RWPE1 (cell line): Measurements from ENCODE around the gene MS4A4A.

Experiments used
- CTCF ChIA-PET: fragments of 350-600 bp; sonication (Branson Sonifier 250); formaldehyde crosslinking; extraction: SDS; loops from one replicate; lab custom pipeline; 2021; lab: Yijun Ruan, JAX
- POLR2A ChIA-PET: fragments of 400-600 bp; formaldehyde crosslinking; extraction: SDS; loops from one replicate; lab custom pipeline; 2020; ENCODE audit warnings: antibody characterized with exemption; ENCODE audit not compliant: low non-redundant PET; lab: Yijun Ruan, JAX
- DNase-seq: peaks from one replicate; pipeline ENCODE4 v3.0.0; 2012; ENCODE audit warnings: low spot score
- H3K27ac ChIP-seq: fragments of 450-650 bp; 2 replicates; pipeline ENCODE4 v1.5.1; 2017
- TF ChIP-seq, protein P1 (sequence below): fragments of 450-650 bp; conservative IDR thresholded peaks from 2 replicates; pipeline ENCODE4 v1.5.1; 2017; ENCODE audit warnings: low read depth, mild to moderate bottlenecking

The MS4A4A gene

DNA sequence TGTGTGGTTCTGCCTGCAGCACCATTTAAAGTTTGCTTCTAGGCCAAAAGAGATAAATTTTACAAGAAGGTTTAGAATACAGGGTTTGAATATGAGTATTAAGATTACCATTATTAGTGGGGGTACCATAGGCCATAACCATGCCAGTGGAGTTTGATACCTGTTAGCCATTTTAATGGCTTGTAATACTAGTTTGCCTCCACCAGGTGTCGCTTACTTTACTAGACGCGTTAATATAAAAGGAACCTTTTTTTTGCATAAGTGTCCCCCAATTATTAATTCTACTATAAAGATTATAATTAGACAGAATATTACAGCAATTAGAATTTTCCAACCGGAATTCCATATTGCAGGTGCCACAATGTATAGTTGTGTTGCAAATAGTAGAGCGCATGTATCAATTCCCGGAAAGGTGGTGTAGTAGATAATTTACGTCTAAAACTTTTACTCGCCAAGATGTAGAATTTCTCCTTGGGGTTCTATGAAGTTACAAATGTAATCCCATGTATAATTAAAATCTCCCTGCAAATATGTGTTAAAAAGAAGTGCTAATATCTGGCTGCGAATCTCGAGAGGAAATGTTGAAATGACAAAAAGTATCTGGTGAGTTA, 62.7 kb downstream of the MS4A4A start:
- POLR2A ChIA-PET, result no interaction called here
- CTCF ChIA-PET, result interaction anchor here (0.6 to 1.6 kb wide), 4 partner anchors 9 to 264 kb away, joined by 3 to 6 read pairs (median 4); no protein-coding TSS in a partner anchor
- TF ChIP-seq, protein P1, sequence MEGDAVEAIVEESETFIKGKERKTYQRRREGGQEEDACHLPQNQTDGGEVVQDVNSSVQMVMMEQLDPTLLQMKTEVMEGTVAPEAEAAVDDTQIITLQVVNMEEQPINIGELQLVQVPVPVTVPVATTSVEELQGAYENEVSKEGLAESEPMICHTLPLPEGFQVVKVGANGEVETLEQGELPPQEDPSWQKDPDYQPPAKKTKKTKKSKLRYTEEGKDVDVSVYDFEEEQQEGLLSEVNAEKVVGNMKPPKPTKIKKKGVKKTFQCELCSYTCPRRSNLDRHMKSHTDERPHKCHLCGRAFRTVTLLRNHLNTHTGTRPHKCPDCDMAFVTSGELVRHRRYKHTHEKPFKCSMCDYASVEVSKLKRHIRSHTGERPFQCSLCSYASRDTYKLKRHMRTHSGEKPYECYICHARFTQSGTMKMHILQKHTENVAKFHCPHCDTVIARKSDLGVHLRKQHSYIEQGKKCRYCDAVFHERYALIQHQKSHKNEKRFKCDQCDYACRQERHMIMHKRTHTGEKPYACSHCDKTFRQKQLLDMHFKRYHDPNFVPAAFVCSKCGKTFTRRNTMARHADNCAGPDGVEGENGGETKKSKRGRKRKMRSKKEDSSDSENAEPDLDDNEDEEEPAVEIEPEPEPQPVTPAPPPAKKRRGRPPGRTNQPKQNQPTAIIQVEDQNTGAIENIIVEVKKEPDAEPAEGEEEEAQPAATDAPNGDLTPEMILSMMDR, result peak; percentile 49
- H3K27ac ChIP-seq, result no peak overlapping the region
- no peak for DNase-seq

DNA sequence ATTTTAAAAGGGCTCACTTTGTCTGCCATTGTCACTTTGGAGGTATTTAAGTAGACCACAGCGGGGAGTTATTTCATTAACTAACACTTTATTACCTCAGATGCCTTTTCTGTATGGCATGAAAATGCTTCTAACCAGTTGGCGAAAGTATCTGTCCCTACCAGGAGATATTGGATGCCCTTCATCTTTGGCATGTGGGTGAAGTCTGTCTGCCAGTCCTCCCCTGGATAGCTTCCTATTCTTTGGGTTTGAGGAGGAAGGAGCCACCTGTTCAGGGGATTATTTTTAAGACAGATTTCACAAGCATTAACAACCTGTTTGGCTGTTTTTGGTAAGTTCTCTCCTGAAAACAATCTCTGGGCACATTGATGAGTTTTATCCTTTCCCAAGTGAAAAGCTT, 63.7 kb downstream of the MS4A4A start:
- DNase-seq, result no peak
- POLR2A ChIA-PET, result no interaction called here
- CTCF ChIA-PET, result interaction anchor here (0.5 to 1.6 kb wide), 3 partner anchors 10 to 19 kb away, joined by 3 to 4 read pairs (median 3); no protein-coding TSS in a partner anchor

DNA sequence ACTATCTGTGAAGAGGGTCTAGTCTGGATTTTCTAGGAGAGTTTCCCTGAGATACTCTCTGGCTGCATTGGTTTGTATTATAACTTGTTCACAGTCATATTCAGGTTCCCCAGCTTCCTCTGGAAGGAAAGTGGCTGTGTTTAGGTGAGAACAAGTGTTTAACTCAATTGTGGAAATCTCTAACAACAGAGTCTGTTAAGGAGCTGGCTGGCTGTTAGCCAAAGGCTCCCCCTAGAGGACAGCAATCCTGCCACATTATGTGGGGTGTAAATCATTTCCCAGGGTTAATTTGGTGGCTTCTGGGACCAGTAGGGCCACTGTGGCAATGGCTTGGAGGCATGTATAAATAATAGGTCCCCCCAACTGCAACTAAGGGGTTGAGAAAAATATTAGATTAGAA, 65.0 kb downstream of the MS4A4A start:
- TF ChIP-seq, protein P1, result no peak
- DNase-seq, result no peak
- H3K27ac ChIP-seq, result no peak overlapping the region
- CTCF ChIA-PET, result interaction anchor here (0.6 kb wide), 1 partner anchor 134 kb away, joined by 4 read pairs; no protein-coding TSS in a partner anchor
- POLR2A ChIA-PET, result no interaction called here

More for the DNA sequence above, 63.7 kb downstream of the MS4A4A start:
- no peak overlapping the region for H3K27ac ChIP-seq
- TF ChIP-seq, protein P1, result no peak

DNA sequence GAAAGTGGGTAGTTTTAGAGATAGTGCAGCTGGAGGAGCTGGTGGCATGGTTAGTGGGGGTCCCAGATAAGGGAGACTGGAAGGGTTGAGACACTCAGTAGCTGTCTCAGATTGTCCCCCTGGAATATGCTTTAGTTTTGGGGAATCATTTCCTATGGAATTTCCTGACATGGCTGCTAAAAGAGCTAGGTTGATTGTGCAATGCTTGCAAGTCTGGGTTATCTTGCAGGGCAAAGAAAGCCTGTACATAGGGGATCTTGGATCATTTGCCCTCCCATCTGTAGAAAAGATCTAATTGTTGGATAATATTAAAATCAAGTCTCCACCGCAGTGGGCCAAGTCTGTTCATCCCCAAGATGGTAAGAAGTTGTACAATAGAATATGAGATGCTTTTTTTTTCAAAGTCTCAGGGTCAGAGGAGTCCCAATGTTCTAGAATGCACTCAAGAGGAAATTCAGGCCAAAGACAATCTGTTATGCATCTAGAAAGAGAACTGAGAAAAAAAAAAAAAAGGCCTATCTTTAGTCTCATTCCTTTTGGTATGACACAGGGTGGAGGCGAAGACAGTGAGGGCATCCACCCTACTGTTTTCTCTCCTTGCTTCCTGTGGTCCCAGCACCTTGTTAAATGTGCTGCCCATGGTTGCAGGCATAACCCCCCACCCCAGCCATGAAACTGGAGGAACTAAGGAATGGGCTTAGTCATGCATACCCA, 66.8 kb downstream of the MS4A4A start:
- ChIA-PET CTCF (interaction anchor here (0.6 kb wide), 1 partner anchor 27 kb away, joined by 3 read pairs; no protein-coding TSS in a partner anchor), POLR2A (no interaction called here)
- TF ChIP-seq, protein P1, result no peak
- DNase-seq, result no peak
- no peak overlapping the region for H3K27ac ChIP-seq

DNA sequence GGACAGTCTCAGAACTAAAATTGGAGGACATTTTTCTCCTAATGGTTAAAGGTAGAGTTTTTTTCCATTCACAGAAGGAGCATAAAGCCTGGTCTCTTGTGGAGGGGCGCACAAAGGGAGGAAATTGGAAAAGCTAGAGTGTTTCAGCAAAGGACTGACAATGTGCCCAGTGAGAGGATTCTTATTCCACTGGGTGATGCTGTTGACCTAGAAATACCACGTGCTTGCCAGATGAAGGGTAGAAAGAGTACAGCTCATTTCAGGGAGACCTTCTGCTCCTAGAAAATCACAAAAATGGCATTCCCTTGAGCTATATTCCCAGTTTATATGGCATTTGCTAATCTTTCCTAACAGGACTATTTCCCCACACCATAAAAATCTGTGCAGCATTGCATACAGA, 67.7 kb downstream of the MS4A4A start:
- no peak for DNase-seq
- no peak overlapping the region for H3K27ac ChIP-seq
- ChIA-PET CTCF (interaction anchor here (0.6 kb wide), 2 partner anchors 21 to 57 kb away, joined by 3 to 5 read pairs; no protein-coding TSS in a partner anchor), POLR2A (no interaction called here)
- TF ChIP-seq, protein P1, result no peak

DNA sequence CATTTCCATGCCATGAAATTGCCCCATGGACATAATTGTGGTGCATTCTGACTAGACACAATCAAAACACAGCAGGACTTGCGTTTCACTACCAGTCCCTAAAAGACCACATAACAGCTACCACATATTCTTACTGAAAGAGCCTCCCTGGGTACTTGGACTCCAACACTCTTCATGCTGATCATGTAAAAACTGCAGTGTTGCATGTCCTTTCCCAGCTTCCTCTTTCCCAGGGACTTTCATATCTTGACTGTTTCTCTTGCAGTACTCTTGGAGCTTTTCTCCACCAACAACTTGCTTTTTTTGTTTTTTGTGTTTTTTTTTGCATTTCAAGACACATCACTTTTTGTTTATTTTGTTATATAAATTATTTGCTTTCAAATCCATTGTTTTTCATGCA, 69.5 kb downstream of the MS4A4A start:
- POLR2A ChIA-PET, result no interaction called here

More for the DNA sequence above, 69.5 kb downstream of the MS4A4A start:
- DNase-seq, result no peak
- CTCF ChIA-PET, result interaction anchor here (1.4 kb wide), 1 partner anchor 13 kb away, joined by 4 read pairs; no protein-coding TSS in a partner anchor
- no peak overlapping the region for H3K27ac ChIP-seq
- TF ChIP-seq, protein P1, result no peak
